Bone marrow (tissue), 2 donors: ENCODE data around the gene RAB21.
"Not testable (repeated sequence)": the region's sequence is repeated elsewhere in the genome, so short reads cannot be mapped to it uniquely, and the experiment has no call there.

Experiments
- DNase-seq, 2 donors: peaks; one replicate each; lab custom pipeline; 2025; lab: John Stamatoyannopoulos, UW

The RAB21 gene

DNA sequence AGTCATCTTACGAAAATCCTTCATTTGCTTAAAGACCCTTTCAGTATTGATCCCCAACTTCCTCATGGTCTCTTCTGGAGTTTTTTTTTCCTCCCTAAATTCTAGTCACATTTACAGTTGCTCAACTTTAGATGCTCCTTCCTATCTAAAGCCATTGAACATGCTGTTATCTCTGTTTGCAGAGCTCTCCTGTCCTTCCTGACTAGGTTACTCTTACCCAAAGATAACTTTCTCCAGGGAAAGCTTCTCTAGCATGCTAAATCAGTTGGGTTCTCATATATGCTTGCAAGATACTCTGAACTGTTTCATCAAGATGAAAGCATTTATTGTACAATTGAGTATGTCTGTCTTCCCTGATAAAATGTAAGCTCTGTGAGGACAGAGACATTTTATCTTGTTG, 1.8 kb upstream of the RAB21 start:
- DNase-seq = no peak

DNA sequence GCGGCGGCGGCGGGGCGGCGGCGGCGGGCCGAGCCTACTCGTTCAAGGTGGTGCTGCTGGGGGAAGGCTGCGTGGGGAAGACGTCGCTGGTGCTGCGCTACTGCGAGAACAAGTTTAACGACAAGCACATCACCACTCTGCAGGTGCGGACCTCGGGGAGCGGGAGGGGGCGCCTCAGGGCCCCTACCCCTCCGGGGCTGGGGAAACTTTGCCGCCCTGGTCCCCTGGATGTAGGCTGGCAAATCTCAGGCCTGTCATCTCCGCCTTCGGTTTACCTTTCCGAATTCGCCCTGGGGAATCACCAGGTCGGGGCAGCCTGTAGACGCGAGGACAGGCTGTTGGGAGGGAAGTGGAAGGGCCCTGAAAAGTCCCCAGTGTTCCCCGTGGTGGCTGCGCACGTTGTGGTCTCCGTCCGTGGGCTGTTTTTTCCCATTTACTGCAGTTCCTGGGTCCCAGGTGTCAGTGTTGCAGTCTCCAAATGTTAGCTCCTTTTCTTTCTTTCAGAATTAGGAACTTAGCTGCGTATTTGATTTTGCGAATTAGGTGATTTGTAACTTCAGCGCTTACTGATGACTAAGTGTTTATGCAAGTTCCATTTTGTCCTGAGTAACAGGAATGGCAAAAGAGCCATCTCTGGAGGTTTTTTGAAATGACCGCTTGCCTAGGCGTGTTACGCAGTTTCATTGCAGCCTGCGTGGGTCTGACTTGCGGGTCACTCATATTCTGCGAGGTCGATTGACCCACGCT, 656 bp downstream of the RAB21 start:
- peak; percentile 19 to 72 for DNase-seq

DNA sequence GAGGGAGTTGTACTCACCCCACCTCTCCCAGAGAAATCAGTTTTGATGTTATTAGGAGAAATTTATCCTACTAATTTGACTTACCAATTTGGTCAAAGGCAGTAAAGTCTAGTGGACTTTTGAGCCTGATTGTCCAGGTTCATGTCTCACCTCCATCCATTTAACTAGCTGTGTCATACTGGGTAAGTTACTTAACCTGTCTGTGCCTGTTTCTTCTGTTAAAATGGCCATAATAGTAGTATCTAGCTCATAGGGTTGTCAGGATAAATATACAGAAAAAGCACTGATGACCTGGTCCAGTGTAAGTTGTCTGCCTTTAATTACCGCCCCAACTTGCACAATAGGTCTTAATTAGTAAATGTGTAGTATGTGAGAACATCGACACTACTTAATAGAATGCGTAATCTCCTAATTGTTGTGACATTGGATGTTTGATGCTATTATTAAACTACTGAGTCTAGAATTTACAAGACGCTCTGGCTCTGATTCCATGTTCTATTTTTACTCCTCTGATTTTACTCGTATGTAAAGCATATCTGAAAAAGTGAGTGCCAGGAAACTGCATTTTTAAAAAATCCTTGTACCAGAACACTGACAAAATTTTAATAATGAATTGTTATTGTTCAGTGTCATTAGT, 1.5 kb downstream of the RAB21 start:
- DNase-seq = no peak

DNA sequence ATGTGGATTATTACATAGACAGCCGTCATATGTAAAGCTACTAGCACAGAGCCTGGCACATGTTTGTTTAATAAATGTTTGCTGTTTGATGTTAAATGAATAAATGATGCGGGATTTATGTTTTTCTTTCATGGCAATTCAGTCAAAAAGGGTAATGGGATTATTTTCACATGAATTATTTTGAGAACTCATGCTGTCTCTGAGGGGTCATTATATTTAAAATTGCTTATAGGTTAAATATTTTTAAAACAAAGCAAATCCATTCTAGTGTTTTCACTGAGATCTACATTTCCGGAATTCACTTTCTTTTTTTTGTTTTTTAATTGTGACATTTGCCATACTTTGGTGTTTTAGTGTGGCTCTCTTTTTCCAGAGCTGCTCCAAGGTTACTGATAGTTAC, 5.3 kb downstream of the RAB21 start:
- no peak for DNase-seq

DNA sequence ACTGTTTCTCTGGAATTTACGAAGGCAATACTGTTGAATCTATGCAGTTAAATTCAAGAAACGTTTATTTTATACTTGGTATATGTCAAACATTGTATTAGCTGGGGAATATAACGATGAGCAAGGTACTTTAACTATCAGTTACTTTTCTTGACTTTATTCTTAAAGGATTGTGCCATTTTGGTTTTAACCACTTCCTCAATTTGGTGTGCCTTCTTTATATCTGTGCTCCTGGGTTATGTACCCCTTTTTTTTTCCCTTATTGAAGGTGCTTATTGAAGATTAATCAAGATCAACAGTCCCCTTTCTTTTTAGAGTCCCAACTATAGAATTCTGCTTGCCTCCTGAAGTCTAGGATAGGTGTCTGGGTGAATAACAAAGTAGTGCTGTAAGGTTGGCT, 5.8 kb downstream of the RAB21 start:
- DNase-seq = no peak

DNA sequence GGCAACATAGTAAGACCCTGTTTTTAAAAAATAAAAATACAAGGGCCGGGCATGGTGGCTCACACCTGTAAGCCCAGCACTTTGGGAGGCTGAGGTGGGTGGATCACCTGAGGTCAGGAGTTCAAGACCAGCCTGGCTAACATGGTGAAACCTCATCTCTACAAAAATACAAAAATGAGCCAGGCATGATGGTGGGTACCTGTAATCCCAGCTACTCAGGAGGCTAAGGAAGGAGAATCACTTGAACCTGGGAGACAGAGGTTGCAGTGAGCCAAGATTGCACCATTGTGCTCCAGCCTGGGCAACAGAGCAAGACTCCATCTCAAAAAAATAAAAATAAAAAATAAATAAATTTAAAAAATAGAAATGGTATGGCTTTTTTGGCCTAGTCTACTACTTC, 6.7 kb downstream of the RAB21 start:
- not testable (repeated sequence) for DNase-seq

DNA sequence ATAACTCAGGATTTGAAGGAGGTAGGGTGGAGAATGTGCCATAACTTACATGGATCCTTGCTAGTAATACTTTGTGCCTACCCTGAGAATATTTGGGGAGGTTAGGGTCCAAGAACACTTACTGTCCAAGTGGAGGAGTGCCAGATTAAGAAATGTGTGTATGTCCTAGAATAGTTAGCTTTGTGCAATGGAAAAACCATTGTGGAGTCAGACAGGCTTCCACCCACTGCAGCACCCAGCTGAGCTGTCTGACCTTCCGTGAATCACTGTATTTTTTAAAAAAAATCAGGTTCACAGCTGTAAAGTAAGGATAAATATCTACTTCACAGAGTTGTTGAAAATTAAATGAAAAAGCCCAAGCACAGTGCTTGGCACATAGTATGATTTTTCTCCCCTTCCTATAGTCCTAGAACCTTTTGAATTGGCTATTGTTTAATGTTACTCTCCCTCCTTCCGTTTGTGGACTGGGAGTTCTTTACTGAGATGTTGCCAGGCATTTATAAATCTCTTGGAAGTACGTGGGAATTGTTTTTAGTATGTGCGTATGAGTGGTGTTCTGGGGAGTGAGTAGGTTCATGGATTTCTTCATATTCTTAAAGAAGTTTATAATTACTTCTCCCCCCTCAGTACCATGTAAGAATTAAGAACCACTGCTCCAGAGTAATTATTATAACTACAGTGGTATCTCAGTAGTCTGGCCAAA, 9.2 kb downstream of the RAB21 start:
- no peak for DNase-seq

DNA sequence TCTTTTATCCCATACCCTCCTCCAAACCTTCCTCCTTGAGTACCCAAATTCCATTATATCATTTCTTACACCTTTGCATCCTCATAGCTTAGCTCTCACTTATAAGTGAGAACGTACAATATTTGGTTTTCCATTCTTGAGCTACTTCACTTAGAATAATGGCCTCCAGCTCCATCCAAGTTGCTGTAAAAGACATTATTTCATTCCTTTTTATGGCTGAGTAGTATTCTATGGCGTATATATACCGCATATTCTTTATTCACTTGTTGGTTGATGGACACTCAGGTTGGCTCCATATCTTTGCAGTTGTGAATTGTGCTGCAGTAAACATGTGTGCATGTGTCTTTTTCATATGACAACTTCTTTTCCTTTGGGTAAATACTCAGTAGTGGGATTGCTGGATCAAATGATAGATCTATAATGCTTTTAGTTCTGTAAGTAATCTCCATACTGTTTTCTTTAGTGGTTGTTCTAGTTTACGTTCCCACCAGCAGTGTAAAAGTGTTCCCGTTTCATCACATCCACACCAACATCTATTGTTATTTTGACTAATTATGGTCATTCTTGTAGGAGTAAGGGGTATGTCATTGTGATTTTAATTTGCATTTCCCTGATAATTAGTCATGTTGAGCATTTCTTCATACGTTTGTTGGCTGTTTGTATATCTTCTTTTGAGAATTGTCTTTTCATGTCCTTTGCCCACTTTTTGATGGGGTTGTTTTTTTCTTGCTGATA, 10.1 kb downstream of the RAB21 start:
- no peak for DNase-seq

DNA sequence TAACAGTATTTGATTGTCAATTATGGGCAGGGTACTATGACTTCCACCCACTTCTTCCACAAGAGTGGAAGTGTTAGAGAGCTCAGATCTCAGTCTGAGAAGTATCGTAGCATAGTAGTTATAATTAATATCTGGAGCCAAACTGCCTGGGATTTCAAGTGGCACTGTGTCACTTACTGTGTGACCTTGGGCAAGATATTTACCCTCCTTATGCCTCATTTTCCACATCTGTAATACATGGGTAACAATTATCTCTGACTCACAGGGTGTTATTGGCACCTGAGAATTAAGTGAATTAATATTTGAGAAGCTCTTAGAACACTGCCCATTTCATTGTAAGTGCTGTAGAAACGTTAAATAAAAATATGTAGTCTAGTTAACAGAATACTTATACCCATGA, 11.5 kb downstream of the RAB21 start:
- no peak for DNase-seq

DNA sequence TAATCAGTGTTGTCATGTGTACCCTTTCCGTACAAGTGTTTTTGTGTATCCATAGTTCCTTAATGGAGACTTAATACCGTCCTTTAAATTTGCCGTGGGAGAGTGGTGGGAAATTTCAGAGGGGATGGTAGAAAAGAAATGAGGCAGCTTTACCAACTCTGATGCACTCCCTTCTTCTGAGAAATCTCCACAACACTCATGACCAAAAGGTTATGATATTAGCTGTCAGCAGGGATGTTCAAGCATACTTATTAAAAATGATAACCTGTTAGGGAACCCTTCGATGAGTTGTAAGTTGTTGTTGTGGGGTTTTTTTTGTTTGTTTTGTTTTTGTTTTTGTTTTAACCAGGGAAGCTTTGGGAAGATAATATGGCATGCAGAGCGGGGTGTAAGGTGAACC, 12.5 kb downstream of the RAB21 start:
- DNase-seq = no peak

DNA sequence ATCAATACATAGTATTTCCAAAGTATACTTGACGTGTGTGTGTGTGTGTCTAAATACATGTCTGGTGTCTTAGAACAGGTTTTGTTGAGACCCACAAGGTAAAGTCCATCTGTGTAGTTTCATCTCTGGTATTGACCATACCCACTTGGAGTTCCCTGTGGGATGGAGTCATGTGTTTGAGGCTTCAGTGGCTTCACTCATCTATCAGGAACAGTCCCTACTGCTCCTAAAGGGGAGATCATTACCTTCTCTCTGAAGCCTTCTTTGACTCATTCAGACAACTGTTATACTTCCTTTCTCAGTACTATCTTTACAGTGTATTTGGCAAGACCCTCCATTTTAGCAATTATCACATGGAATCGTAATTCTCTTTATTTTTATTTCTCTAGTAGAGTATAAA, 14.2 kb downstream of the RAB21 start:
- no peak for DNase-seq

DNA sequence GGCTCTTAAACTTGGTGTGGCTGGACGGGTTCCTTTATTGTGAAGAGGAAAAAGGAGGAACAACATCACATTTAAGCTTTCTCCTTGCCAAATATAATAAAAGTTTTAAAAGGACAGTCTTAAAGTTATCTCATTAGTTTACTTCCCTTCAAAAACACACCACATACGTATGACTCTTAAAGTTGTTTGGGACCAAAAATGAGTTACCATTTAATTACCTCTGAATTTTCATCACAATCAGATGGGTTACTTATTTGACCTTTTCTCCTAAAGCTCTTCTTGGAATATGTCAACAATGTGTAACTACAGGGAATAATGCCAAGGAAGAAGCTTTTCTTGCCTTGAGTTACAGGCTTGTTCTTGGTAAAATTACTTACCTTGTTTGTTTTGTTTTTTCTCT, 16.4 kb downstream of the RAB21 start:
- DNase-seq = no peak

DNA sequence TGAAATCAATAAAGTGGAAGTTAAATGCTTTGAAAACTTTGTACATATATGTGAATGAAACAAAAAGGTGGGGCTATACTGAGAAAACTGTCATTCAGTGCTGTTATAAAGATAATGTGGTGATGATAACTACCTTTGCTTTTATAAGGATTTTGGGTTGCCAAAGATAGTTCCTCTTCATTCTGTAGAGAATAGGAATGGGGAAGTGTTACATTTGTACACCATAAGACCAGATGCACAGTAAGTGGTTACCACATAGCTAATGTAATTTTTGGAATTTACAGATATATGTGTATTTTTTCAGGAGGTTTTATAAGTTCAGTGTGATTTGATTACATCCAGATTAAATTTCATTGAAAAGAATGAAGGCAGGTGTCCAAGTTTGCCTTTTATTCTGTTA, 18.1 kb downstream of the RAB21 start:
- no peak for DNase-seq

DNA sequence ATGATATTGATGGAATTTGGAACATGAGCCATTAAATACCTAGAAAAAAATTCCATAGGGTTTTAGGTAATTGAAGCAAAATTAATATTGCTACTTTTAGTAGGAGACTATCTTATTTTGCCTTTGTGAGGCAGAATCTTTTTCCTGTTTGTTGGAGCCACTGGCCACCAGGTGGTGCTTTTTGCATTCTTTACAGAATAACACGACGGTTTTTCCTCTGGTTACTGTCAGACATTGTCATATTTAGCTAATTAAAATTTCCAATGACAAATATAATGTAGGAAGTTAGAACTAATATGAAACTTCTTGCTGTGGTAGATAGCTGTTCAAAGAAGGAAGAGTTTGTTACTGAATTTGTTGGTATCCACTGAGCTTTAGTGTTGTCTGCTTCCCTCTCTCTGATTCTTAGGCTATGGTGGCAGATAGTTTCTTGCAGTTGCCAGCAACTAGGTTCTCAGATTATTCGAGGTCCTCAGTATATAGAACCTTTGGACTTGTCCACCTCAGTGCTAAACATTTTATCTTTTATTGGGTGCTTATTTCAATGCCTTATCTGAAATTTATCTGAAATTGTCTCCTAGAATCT, 25.7 kb downstream of the RAB21 start:
- DNase-seq = peak in 1 of 2 donors; percentile 37

DNA sequence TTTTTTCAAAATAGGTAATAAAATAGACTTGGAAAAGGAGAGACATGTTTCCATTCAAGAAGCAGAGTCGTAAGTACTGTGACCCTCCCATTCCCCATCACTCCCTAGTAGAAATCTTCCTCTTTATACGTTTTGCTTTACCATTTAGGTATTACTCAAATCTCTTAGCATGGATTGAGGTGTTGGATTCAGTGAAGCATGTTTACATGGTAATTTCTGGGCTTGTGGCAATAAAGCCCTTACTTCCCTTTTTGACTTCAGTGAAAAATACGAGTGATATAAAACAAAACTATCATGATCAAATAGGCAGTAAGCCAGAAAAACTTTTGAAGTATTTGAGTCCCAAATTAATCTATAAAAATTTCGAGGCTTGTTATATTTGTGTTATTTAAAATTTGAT, 27.4 kb downstream of the RAB21 start:
- DNase-seq = peak in 1 of 2 donors; percentile 10

DNA sequence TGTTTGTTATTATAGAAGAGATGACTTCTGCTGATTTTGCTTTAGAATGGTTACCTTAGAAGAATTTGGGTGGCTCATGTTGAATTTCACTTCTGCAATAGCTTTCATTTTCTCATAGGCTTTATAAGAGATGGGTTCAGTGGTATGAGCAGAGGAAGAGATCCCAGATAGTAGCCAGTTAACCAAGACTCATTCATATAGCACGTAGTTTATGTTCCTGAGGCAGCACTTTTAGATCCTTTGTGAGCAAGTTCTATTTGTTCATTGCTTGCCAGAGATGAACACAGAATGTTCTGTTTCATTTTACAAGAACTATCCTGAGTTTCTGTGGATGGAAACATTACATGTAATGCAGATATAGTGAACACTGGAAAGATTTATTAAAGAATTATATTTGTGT, 32.2 kb downstream of the RAB21 start:
- peak in 1 of 2 donors; percentile 16 for DNase-seq

DNA sequence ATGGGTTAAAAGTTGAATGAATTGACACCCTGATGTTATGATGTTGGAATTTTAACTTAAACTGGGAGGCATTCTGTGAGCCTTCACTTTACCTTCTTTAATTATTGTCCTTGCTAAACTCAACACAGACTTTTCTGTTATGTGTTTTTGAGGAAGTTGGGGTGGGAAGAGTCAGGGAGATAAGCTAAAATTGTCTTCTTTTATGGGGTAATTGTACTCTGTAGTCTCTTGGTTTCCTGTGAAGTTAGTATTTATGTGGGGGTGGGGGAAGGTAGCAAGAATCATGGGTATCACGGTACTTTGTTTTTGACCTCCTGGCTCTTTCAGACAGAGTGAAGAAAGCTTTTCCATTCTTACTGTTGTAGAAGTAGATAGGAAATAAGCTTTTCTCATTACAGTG, 32.9 kb downstream of the RAB21 start:
- peak in 1 of 2 donors; percentile 80 for DNase-seq

DNA sequence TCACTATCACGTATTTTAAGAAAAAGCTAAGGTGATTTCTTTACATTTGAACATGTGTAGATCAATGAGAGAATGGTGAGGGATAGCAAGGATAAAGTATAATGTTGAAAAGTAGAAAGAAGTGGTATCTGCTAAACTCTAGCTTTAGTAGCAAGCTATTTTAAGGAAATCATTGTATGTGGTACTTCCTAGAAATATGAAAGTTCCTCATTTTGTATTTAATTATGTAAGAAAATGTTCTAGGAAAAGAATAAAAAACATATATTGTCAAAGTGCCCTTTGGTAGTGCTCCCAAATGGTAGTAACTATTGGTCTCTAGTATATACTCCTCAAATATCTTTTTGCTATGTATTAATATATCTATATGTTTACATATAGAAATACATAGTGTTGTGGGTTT, 35.7 kb downstream of the RAB21 start:
- peak in 1 of 2 donors; percentile 21 for DNase-seq

DNA sequence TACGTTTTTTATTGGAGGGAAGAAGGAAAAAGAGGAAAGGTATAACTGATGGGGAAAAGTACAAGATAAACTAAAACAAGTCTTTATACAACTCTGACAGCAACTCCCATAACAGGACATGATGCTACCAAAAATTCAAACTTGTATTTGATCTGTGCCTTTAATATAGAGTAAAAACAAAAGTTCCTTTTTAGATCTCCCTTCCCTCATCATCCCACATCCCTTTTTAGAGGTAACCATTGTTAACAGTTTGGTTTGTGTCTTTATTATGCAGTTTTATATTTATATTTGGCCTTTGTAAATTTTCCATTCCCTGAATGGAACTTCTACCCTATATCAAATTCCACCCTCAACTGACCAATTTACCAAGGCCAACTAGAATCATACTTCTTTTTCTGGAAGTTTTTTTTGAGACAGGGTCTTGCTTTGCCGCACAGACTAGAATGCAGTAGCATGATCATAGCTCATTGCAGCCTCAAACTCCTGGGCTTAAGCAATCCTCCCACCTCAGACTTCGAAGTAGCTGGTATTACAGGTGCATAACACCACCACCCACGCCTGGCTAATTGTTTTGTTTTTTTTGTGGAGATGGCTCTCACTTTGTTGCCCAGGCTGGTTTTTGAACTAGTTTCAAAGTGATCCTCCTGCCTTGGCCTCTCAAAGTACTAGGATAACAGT, 36.9 kb downstream of the RAB21 start:
- DNase-seq = no peak

DNA sequence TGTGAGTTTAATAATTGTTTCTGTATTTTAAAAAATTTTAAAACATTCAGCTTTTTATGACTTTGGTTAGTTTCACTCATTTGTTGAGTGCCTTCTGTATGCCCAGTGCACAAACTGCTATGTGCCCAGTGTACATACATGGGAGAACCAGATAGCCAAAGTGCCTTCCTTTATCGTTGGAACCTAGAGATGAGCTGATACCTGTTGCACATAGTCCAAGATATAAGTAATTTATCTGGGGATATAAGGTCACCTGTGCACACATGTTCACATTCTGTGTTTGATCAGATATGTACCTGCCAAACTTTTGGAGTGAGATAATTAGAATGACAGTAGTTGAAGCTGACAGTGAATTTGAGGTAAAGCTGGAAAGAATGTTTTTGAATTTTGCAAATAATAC, 37.9 kb downstream of the RAB21 start:
- DNase-seq = no peak

DNA sequence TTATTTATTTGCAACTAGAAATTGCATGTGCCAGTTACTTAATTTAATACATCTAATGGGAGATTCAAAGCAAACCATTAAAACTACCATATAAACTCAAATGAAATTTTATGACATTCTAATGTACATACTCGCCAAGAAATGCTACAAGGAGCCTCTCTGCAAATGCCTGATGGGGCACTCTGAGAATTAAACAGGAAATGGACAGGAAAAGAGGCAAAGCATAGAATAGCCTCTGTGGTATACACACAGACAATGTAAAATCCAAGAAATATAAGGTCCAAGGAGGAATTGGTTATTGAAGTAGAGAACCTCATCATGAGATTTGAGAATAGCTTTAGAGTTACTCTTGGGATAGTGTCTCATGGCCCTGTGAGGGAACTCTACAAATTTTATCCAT, 41.2 kb downstream of the RAB21 start:
- DNase-seq = no peak

DNA sequence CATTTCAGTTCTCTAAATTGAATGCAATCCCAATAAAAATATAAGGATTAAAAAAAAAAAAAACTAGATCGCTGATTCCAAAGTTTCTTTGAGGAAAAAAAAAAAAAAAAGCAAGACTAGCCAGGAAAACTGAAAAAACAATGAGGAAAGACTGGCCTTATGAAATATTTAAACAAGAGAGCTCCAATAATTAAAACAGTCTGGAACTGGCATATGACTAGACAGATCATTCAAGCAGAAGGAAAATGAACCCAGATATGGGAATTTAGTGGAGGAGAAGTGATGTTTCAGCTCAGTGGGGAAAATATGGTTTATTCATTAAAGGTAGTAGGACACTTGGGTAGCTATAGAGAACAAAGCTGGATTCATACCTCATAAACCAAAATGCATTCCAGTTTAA, 42.9 kb downstream of the RAB21 start:
- no peak for DNase-seq
